ENCODE measurements around the gene ZNF385C.

The ZNF385C gene

GRCh38 chr17:42106009-42106408 lies 7.7 kb upstream of the ZNF385C start:
- DNase-seq (ENCODE audit: low read depth) = no peak
- no peak for TF ChIP-seq CTCF (IDR thresholded peaks at IDR 0.05; ENCODE audit: insufficient read depth, low read depth, low read length, missing control alignments)
- H3K4me3 ChIP-seq (ENCODE audit: low read length) = no peak overlapping the region

DNA sequence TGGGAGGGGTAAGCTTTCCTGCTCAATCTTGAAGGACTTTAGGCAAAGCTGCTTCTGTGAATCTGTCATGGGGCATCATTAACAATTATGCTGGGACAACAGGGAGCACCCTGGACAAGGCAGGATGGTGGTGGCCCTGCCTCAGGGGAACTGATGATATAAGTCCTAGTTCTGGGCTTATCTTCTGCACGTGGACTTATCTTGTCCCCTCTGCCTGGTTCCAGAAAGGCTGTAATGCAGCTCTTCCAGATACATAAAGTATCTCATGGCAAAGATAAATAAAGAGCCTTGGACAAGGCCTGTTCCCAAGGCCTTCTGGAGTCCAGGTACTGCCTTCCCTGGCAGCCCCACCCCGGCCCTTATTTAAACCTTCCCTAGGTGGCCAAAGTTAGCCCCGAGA lies 6.0 kb upstream of the ZNF385C start:
- TF ChIP-seq CTCF (IDR thresholded peaks at IDR 0.05; ENCODE audit: insufficient read depth, low read depth, low read length, missing control alignments) = no peak

DNA sequence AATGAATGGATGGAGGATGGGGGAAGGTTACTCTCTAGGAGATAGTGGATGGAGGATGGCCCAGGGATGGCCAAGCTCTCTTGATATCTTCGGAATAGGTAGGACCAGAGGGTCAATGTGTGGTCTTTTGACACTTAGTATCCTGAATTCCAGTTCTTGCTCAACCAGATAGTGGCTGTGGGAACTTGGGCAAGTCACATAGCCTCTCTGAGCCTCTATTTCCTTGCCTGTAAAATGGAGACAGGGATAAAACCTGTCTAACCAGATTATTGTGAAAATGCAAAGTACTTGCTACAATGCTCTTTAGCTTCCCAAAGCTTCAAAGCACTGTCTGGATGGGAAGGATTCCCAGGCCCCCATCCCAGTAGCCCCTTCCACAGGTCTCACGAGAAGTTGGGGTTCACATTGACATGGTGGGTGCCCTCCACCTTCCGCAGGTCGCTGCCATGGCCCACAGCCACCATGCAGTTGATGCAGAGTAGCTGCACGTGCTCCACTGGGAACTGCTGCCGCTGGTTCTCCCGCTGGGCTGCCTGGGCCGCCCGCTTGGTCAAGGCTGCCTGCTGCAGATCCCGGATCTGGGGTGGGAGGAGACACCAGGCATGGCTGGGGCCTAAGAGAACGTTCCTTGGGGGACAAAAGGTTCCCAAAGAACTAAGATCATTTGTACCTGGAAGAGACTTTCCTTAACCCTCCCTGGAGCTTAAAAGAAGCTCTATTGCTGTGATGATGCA lies 5.1 kb upstream of the ZNF385C start:
- DNase-seq (ENCODE audit: low read depth) = no peak
- no peak for TF ChIP-seq CTCF (IDR thresholded peaks at IDR 0.05; ENCODE audit: insufficient read depth, low read depth, low read length, missing control alignments)
- H3K4me3 ChIP-seq (ENCODE audit: low read length) = no peak overlapping the region

More for the DNA sequence above, 6.0 kb upstream of the ZNF385C start:
- no peak overlapping the region for H3K4me3 ChIP-seq (ENCODE audit: low read length)
- DNase-seq (ENCODE audit: low read depth) = no peak

- H3K4me3 ChIP-seq (ENCODE audit: low read length) = no peak overlapping the region
- peak; percentile 67 for DNase-seq (ENCODE audit: low read depth)
- peak; percentile 75 for TF ChIP-seq CTCF (IDR thresholded peaks at IDR 0.05; ENCODE audit: insufficient read depth, low read depth, low read length, missing control alignments)
These were observed 3.4 kb upstream of the ZNF385C start for GRCh38 chr17:42101513-42102292.

- no peak for DNase-seq (ENCODE audit: low read depth)
- no peak overlapping the region for H3K4me3 ChIP-seq (ENCODE audit: low read length)
- no peak for TF ChIP-seq CTCF (IDR thresholded peaks at IDR 0.05; ENCODE audit: insufficient read depth, low read depth, low read length, missing control alignments)
These were observed 592 bp upstream of the ZNF385C start for GRCh38 chr17:42098730-42099399.

- no peak for DNase-seq (ENCODE audit: low read depth)
- H3K4me3 ChIP-seq (ENCODE audit: low read length) = no peak overlapping the region
- TF ChIP-seq CTCF (IDR thresholded peaks at IDR 0.05; ENCODE audit: insufficient read depth, low read depth, low read length, missing control alignments) = no peak
These were observed 1.7 kb downstream of the ZNF385C start for GRCh38 chr17:42096360-42097111.

All from epithelial cell of esophagus (primary cell).